H9 (cell line): ENCODE data around the gene DCDC1. TPM values are rescaled to one million over a fixed set of nuclear protein-coding genes. Genes with fewer than 3 reads are reported as not detected.

Source experiments
- DNase-seq: peaks from one replicate; pipeline ENCODE4 v3.0.0-alpha.2; 2017
- H2AFZ ChIP-seq: one replicate; pipeline ENCODE4 v1.6.1; 2013; ENCODE audit warnings: mild to moderate bottlenecking, low read length, control low read depth, moderate library complexity
- H2AK5ac ChIP-seq: 2 replicates; pipeline ENCODE4 v1.6.1; 2013; ENCODE audit warnings: low read length, control low read depth, mixed read lengths; ENCODE audit not compliant: insufficient read length
- H2BK120ac ChIP-seq: one replicate; pipeline ENCODE4 v1.6.1; 2013; ENCODE audit warnings: low read depth, mild to moderate bottlenecking, low read length, control low read depth, inconsistent platforms; ENCODE audit not compliant: poor library complexity, severe bottlenecking
- H2BK12ac ChIP-seq: 2 replicates; pipeline ENCODE4 v1.6.1; 2013; ENCODE audit warnings: low read length, control low read depth, mixed read lengths, low read depth; ENCODE audit not compliant: insufficient read length
- H2BK15ac ChIP-seq: 2 replicates; pipeline ENCODE4 v1.6.1; 2013; ENCODE audit warnings: low read depth, low read length, control low read depth
- H2BK20ac ChIP-seq: one replicate; pipeline ENCODE4 v1.6.1; 2013; ENCODE audit warnings: low read depth, mild to moderate bottlenecking, low read length, control low read depth, inconsistent platforms; ENCODE audit not compliant: poor library complexity, severe bottlenecking
- H2BK5ac ChIP-seq: 2 replicates; pipeline ENCODE4 v1.6.1; 2013; ENCODE audit warnings: low read length, control low read depth, mixed read lengths; ENCODE audit not compliant: insufficient read length
- H3K14ac ChIP-seq: 2 replicates; pipeline ENCODE4 v1.6.1; 2013; ENCODE audit warnings: low read length, control low read depth; ENCODE audit not compliant: insufficient read depth
- H3K18ac ChIP-seq: 2 replicates; pipeline ENCODE4 v1.6.1; 2013; ENCODE audit warnings: low read depth, mild to moderate bottlenecking, mixed read lengths, low read length, control low read depth; ENCODE audit not compliant: insufficient read length
- H3K23ac ChIP-seq: 2 replicates; pipeline ENCODE4 v1.6.1; 2013; ENCODE audit warnings: low read length, control low read depth, mixed read lengths, low read depth; ENCODE audit not compliant: insufficient read length
- H3K23me2 ChIP-seq: 2 replicates; pipeline ENCODE4 v1.6.1; 2013; ENCODE audit warnings: low read depth, mild to moderate bottlenecking, mixed read lengths, low read length, control low read depth; ENCODE audit not compliant: insufficient read length, poor library complexity, severe bottlenecking
- H3K27ac ChIP-seq: 2 replicates; pipeline ENCODE4 v1.5.1; 2013; ENCODE audit warnings: low read length, control low read depth, mixed read lengths, low read depth; ENCODE audit not compliant: insufficient read length
- H3K27me3 ChIP-seq: 2 replicates; pipeline ENCODE4 v1.6.1; 2013; ENCODE audit warnings: low read length, control low read depth, inconsistent platforms; ENCODE audit not compliant: insufficient read depth
- H3K4ac ChIP-seq: 2 replicates; pipeline ENCODE4 v1.6.1; 2013; ENCODE audit warnings: low read depth, mild to moderate bottlenecking, control low read depth, inconsistent platforms, low read length, moderate library complexity
- H3K4me1 ChIP-seq: 2 replicates; pipeline ENCODE4 v1.6.1; 2013; ENCODE audit warnings: low read length, control low read depth, inconsistent platforms; ENCODE audit not compliant: insufficient read depth
- H3K4me2 ChIP-seq: 2 replicates; pipeline ENCODE4 v1.6.1; 2013; ENCODE audit warnings: low read length, control low read depth, mixed read lengths; ENCODE audit not compliant: insufficient read length, insufficient read depth
- H3K56ac ChIP-seq: 2 replicates; pipeline ENCODE4 v1.6.1; 2013; ENCODE audit warnings: low read depth, mild to moderate bottlenecking, mixed read lengths, low read length, control low read depth; ENCODE audit not compliant: insufficient read length
- H3K79me1 ChIP-seq: 2 replicates; pipeline ENCODE4 v1.6.1; 2013; ENCODE audit warnings: low read depth, mild to moderate bottlenecking, moderate library complexity, low read length, control low read depth, inconsistent platforms; ENCODE audit not compliant: insufficient read depth, poor library complexity, severe bottlenecking
- H3K79me2 ChIP-seq: 2 replicates; pipeline ENCODE4 v1.6.1; 2013; ENCODE audit warnings: low read length, control low read depth, inconsistent platforms; ENCODE audit not compliant: insufficient read depth
- H3K9ac ChIP-seq: 2 replicates; pipeline ENCODE4 v1.6.1; 2013; ENCODE audit warnings: low read length, control low read depth, mixed read lengths; ENCODE audit not compliant: insufficient read length; ENCODE audit errors: extremely low read depth
- H3K9me3 ChIP-seq: one replicate; pipeline ENCODE4 v1.6.1; 2013; ENCODE audit warnings: low read depth, low read length, inconsistent platforms; ENCODE audit not compliant: control insufficient read depth
- H3T11ph ChIP-seq: one replicate; pipeline ENCODE4 v1.6.1; 2013; ENCODE audit warnings: mild to moderate bottlenecking, low read length, control low read depth, inconsistent platforms
- H4K20me1 ChIP-seq: one replicate; pipeline ENCODE4 v1.6.1; 2013; ENCODE audit not compliant: control insufficient read depth, insufficient read length, insufficient read depth
- H4K5ac ChIP-seq: 2 replicates; pipeline ENCODE4 v1.6.1; 2013; ENCODE audit warnings: low read depth, mild to moderate bottlenecking, mixed read lengths, low read length, control low read depth; ENCODE audit not compliant: insufficient read length
- H4K8ac ChIP-seq: replicated peaks from 2 replicates; pipeline ENCODE4 v1.6.1; 2013; ENCODE audit warnings: low read length, control low read depth, mixed read lengths, low read depth; ENCODE audit not compliant: insufficient read length
- H4K91ac ChIP-seq: 2 replicates; pipeline ENCODE4 v1.6.1; 2013; ENCODE audit warnings: low read depth, mild to moderate bottlenecking, moderate library complexity, mixed read lengths, low read length, control low read depth; ENCODE audit not compliant: insufficient read length
- H3K27ac Mint-ChIP-seq, 3 experiments: 2 replicates in 2 of 3; 3 replicates in 1 of 3; pipeline ENCODE4 v1.8.0; 2020 to 2021; ENCODE audit warnings: mixed read lengths in 3 of 3, mild to moderate bottlenecking in 1 of 3, moderate library complexity in 1 of 3
- H3K27me3 Mint-ChIP-seq: 2 replicates; pipeline ENCODE4 v1.8.0; 2021; ENCODE audit warnings: low read depth, mild to moderate bottlenecking, moderate library complexity, mixed read lengths
- H3K36me3 Mint-ChIP-seq, 3 experiments: 2 replicates in 2 of 3; 3 replicates in 1 of 3; pipeline ENCODE4 v1.8.0; 2020 to 2021; ENCODE audit warnings: low read depth in 3 of 3, mixed read lengths in 3 of 3; ENCODE audit not compliant: insufficient read depth in 1 of 3
- H3K4me1 Mint-ChIP-seq, 2 experiments: 2 replicates each; pipeline ENCODE4 v1.8.0; 2020; ENCODE audit warnings: mixed read lengths in 2 of 2
- H3K4me3 Mint-ChIP-seq, 2 experiments: 2 replicates in 1 of 2; 3 replicates in 1 of 2; pipeline ENCODE4 v1.8.0; 2020 to 2021; ENCODE audit warnings: mild to moderate bottlenecking in 2 of 2, mixed read lengths in 2 of 2, moderate library complexity in 1 of 2
- H3K9me3 Mint-ChIP-seq, 2 experiments: 2 replicates in 1 of 2; 3 replicates in 1 of 2; pipeline ENCODE4 v1.8.0; 2020; ENCODE audit warnings: mild to moderate bottlenecking in 2 of 2, mixed read lengths in 2 of 2, moderate library complexity in 1 of 2
- CTCF ChIP-seq: fragments of 200-600 bp; sonication (generic); conservative IDR thresholded peaks from 3 replicates; pipeline ENCODE4 v1.8.0; 2021; ENCODE audit warnings: antibody characterized with exemption, mild to moderate bottlenecking
- WGBS: extraction: QIAGEN DNeasy Blood & Tissue Kit; methylation state at CpG from one replicate; pipeline ENCODE4 v1.1.7; 2013; ENCODE audit warnings: missing lambda C conversion rate, low lambda C conversion rate, mixed read lengths; ENCODE audit not compliant: insufficient read length; ENCODE audit errors: extremely low coverage; 5-methylcytosine and 5-hydroxymethylcytosine counted together
- total RNA-seq: library from RNA; stranded (reverse); gene quantifications from 2 replicates; pipeline ENCODE4 v1.2.1, GENCODE V29; 2021

DCDC1 gene
- total RNA-seq, 1 experiment from 2014 or later, result 0.09 TPM

GRCh38 chr11:31060880-31061279 is 308.7 kb downstream of the DCDC1 start:
- no peak overlapping the region for H3K4me2 ChIP-seq
- no peak overlapping the region for H3K27ac Mint-ChIP-seq
- H2BK5ac ChIP-seq, result no peak overlapping the region
- no peak overlapping the region for H3K4ac ChIP-seq
- no CpG with 5 or more reads among the region's 2 CpGs for WGBS
- no peak overlapping the region for H2BK20ac ChIP-seq
- H3K27me3 Mint-ChIP-seq, result peaks cover 1% of the 10 kb centered on the region; the same call in 1 of the 2 replicates
- no peak overlapping the region for H3K18ac ChIP-seq
- no peak overlapping the region for H2BK12ac ChIP-seq
- no peak overlapping the region for H3K23ac ChIP-seq
- H3K27me3 ChIP-seq, result no peaks in the 10 kb centered on the region
- H4K5ac ChIP-seq, result no peak overlapping the region
- H2AFZ ChIP-seq, result no peak overlapping the region
- no peak overlapping the region for H3K27ac ChIP-seq
- H3K79me1 ChIP-seq, result no peaks in the 10 kb centered on the region
- H3K9me3 Mint-ChIP-seq, result no peaks in the 10 kb centered on the region
- H4K8ac ChIP-seq, result no peak overlapping the region
- H3K4me1 Mint-ChIP-seq, result no peaks in the 10 kb centered on the region
- no peaks in the 10 kb centered on the region for H3K36me3 Mint-ChIP-seq
- no peak overlapping the region for H2AK5ac ChIP-seq
- no peak overlapping the region for H2BK120ac ChIP-seq
- no peak overlapping the region for H2BK15ac ChIP-seq
- no peaks in the 10 kb centered on the region for H3K9me3 ChIP-seq
- no peak overlapping the region for H3K9ac ChIP-seq
- no peak overlapping the region for H3K14ac ChIP-seq
- no peak overlapping the region for H4K91ac ChIP-seq
- H3K79me2 ChIP-seq, result no peaks in the 10 kb centered on the region
- DNase-seq, result no peak
- H3T11ph ChIP-seq, result no peak overlapping the region
- no peak for TF ChIP-seq CTCF
- H3K4me1 ChIP-seq, result no peaks in the 10 kb centered on the region
- H3K56ac ChIP-seq, result no peak overlapping the region
- no peaks in the 10 kb centered on the region for H3K23me2 ChIP-seq
- H4K20me1 ChIP-seq, result no peaks in the 10 kb centered on the region
- no peak overlapping the region for H3K4me3 Mint-ChIP-seq
